HG03442 (cell line): ENCODE results near the gene SARNP.

Experiments
- ATAC-seq: cut with Tn5 transposase; IDR thresholded peaks from one replicate; pipeline ENCODE4 v1.9.1; 2021; ENCODE audit warnings: mild to moderate bottlenecking, moderate library complexity; ENCODE audit not compliant: unreplicated experiment

SARNP gene

GRCh38 chr12:55743406-55744339 is 73.9 kb downstream of the SARNP start:
- peak; percentile 48 for ATAC-seq

DNA sequence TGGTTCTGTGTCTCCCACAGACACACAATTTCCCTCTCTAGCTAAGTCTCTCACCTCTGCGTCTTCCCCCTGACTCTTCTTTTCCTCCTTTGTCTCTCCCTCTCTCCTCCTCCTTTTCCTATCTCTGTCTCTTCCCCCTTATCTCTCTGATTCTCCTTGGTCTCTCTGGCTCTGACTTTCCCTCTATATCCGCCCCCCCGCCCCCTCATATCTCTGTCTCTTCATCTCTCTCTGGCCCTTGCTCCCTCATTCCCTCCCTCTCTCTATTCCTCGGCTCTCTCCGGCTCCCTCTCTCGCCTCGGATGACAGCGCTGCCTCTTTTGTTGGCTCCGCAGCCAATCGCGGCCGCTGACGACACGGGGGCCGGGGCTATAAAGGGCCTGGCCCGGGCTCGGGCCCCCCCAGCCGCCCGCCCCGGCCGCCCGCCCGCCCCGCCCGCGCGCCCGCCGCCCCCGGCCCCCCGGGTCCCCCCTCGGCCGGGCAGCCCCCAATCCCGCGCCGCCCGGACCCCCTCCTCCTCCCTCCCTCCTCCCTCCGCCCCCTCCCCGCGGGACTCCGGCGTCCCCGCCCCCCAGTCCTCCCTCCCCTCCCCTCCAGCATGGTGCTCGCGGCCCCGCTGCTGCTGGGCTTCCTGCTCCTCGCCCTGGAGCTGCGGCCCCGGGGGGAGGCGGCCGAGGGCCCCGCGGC is 74.7 kb downstream of the SARNP start, which contains the start of gene GDF11:
Gene GDF11 (plus strand): TSS at position 404 of the 687 bp plus-strand sequence. CDS start 195 bp downstream, at position 599.
- ATAC-seq: peak; percentile 30

DNA sequence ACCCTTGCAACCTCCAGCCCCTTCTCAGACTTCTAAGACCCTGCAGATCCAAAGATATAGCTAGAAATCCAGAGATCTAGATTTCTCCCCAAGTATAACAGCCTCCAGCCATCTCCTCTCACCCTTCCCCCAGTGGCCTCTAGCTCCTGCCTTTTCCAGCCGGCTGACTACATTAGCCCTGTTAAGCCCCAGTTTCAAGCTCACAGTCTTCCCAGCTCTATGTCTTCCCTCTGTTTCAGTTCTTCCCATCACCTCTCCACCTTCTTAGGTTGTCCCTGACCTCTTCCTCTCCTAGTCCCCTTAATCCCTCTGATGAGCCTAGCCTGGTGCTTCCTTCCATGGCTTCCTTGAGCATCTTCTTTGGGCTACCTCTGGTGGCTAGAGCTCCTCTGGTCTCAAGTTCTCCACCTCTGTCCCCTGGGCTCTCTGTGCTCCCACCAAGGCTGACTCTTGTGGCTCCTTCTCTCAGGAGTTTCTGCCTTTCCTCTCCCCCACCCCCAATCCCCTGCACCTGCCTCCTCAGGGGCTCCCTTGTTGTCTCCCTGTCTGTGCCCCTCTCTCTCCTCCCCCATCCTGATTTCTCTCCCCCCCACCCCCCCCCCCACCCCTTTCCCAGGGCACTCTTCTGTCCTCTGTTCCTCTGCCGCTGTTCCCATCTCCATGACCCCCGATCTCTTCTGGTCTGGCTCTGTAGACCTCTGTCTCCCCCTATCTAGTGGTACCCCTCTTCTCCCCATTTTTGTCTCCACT is 75.4 kb downstream of the SARNP start:
- no peak for ATAC-seq

DNA sequence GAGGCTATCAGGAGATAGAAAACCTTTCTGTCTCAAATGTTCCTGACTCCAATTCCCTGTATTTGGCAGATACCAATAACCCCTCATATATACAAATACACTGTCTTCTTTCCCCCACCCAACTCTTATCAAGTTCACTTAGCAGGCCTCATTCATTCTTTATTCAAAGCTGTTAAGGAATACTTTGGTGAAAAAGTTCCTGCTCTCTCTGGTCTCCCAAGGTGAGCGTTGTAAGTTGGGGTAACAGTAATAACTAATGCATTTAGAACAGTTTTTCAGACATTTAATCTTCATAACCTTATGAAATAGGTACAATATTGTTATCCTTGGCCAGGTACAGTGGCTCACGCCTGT is 78.5 kb downstream of the SARNP start:
- ATAC-seq: no peak

GRCh38 chr12:55738123-55739024 is 79.2 kb downstream of the SARNP start:
- ATAC-seq: peak; percentile 76

DNA sequence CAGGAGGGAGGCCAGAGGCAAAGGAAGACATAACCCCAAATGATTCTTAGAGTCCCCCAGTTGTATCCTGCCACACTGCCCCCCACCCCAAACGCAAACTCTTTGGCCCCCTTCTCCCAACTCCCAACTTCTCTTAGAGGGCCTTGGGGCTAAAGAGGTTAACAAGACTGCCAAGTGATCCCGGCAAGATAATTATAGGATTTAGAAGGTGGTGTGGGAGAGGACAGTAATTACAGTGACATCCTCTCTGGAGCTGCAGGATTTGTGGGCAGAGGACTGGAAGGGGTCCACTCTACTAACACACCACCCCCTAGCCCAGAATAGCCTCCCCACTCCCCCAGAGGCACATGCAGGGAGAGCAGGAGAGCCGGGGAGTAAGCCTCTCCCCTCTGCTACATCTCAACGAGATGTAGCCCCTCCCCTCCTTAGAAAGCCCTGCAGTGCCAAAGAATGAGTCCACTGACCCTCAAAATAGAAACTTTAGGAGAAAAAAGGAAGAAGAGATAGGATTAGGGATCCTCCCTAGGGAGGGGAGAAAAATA is 79.9 kb downstream of the SARNP start:
- ATAC-seq: peak; percentile 12

- peak; percentile 36 for ATAC-seq
These were observed 80.5 kb downstream of the SARNP start for GRCh38 chr12:55736780-55737580.

GRCh38 chr12:55736076-55736475 is 81.4 kb downstream of the SARNP start:
- ATAC-seq: no peak

DNA sequence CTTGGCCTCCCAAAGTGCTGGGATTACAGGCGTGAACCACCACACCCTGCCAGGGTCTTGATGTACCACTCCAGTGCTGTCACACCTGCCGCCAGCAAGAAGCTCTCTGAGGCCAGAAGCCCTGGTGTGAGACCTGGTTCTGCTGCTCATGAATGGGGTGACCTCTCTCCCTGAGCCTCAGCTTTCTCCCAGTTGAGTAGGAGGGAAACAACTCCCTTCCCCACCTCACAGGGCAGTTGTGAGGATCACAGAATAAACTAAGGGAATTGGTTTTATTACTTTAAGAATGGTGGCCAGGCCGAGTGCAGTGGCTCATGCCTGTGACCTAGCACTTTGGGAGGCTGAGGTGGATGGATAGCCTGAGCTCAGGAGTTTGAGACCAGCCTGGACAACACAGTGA is 82.9 kb downstream of the SARNP start:
- no peak for ATAC-seq

DNA sequence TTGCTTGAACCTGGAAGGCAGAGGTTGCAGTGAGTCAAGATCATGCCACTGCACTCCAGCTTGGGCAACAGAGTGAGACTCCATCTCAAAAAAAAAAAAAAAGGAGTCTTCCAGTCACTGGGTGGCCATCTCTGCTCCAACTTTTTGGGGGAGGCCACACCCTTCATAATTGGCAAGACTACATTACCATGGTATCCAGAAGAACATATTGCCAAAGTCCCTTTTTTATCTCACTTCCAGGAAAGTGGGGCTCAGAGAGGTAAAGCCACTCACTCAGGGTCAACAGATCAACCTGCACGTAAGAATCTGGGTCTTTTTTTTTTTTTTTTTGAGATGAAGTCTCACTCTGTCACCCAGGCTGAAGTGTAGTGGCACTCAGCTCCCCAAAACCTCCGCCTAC is 83.7 kb downstream of the SARNP start:
- ATAC-seq: no peak

DNA sequence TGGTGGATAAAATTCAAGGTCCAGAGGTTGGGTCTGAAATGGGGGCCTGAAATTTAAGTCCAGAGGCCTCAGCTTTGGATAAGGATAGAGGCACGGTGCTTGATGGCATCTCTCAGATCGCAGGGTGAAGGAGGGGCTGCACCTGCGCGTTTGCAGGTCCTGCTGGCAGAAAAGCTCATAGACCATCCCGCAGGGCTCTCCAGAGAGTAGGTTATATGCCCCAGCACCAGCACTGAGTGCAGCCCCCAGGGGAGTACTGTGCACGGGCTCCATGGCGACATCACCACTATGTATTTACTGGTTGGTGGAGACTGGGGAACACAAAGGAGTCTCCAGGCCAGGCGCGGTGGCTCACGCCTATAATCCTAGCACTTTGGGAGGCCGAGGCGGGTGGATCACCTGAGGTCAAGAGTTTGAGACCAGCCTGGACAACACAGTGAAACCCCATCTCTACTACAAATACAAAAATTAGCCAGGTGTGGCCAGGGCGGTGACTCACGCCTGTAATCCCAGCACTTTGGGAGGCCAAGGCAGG is 84.4 kb downstream of the SARNP start:
- no peak for ATAC-seq

GRCh38 chr12:55732288-55732687 is 85.2 kb downstream of the SARNP start:
- ATAC-seq: no peak

DNA sequence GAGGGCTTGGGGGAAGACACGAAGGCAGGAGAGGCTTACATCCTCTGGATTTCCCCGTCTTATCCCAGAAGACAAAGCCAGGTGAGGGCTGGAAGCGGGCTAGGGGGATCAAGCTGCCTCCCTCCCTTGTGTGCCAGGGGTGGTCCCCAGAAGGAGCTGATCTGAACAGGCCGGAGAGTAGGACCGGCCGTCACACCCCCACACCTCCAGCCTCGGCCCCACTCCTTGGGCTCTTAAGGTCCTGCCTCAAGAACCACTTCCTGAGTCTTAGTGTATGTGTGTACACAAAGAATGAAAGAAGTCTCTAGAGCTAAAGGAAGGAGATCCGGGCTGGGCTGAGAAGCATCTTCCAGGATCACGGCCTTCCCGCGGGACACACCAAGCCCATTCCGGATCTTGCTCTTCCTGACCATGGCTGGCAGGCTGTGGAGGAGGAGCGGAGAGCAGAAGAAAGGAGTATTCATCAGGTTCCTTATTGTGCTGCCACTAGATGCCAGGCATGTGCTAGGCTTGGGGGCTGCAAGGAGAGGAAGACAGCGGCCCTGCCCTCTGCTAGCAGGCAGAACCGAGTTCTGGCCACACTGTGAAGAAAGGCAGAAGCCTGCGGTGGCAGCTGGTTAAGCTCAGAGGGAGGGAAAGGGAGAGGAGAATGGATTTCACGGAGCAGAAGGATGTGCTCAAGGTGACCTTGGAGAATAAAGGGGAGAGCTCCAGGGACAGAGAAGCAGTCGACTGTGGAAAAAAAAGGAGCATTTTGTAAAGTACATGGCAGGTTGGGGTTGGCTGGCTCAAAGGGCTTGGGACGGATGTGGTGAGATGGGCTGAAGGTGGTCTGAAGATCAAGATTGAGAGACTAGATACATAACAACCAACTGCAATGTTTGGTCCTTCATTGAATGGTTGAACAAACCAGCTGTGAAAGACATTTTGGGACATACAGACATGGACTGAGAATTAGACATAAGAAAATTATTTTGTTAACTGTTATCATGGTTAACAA is 87.4 kb downstream of the SARNP start:
- peak; percentile 40 for ATAC-seq

GRCh38 chr12:55728939-55729818 is 88.3 kb downstream of the SARNP start, which contains the start of gene CD63:
Gene CD63, minus strand, starts transcription at chr12:55729009. Its CDS starts 668 bp downstream, at chr12:55728341.
- peak; percentile 60 for ATAC-seq

- no peak for ATAC-seq
These were observed 89.2 kb downstream of the SARNP start for GRCh38 chr12:55728186-55728938.

- ATAC-seq: no peak
These were observed 89.8 kb downstream of the SARNP start for GRCh38 chr12:55727643-55728185.
